ENCODE data around the gene DPH1.
A peak's percentile ranks its signal among the peaks of the same experiment; 100 is the strongest.

DPH1 gene

GRCh38 chr17:2084036-2084765 is 54.2 kb downstream of the DPH1 start:
- no peak overlapping the region for H3K4me3 ChIP-seq (replicated peaks; ENCODE audit: low read depth, low read length)
- DNase-seq (ENCODE audit: extremely low read depth, low read depth): peak; percentile 59
- TF ChIP-seq CTCF (IDR thresholded peaks at IDR 0.05; ENCODE audit: low read depth, low read length, missing control alignments): no peak

GRCh38 chr17:2084766-2085647 is 55.1 kb downstream of the DPH1 start:
- TF ChIP-seq CTCF (IDR thresholded peaks at IDR 0.05; ENCODE audit: low read depth, low read length, missing control alignments): no peak
- H3K4me3 ChIP-seq (replicated peaks; ENCODE audit: low read depth, low read length): no peak overlapping the region
- peak; percentile 92 for DNase-seq (ENCODE audit: extremely low read depth, low read depth)

- no peak overlapping the region for H3K4me3 ChIP-seq (replicated peaks; ENCODE audit: low read depth, low read length)
- TF ChIP-seq CTCF (IDR thresholded peaks at IDR 0.05; ENCODE audit: low read depth, low read length, missing control alignments): no peak
- no peak for DNase-seq (ENCODE audit: extremely low read depth, low read depth)
These were observed 55.6 kb downstream of the DPH1 start for GRCh38 chr17:2085648-2085949.

- no peak for DNase-seq (ENCODE audit: extremely low read depth, low read depth)
- TF ChIP-seq CTCF (IDR thresholded peaks at IDR 0.05; ENCODE audit: low read depth, low read length, missing control alignments): no peak
- no peak overlapping the region for H3K4me3 ChIP-seq (replicated peaks; ENCODE audit: low read depth, low read length)
These were observed 56.4 kb downstream of the DPH1 start for GRCh38 chr17:2086306-2086705.

- no peak for TF ChIP-seq CTCF (IDR thresholded peaks at IDR 0.05; ENCODE audit: low read depth, low read length, missing control alignments)
- DNase-seq (ENCODE audit: extremely low read depth, low read depth): no peak
These were observed 57.8 kb downstream of the DPH1 start for GRCh38 chr17:2087597-2088211.

GRCh38 chr17:2089021-2089422 is 59.1 kb downstream of the DPH1 start:
- TF ChIP-seq CTCF (IDR thresholded peaks at IDR 0.05; ENCODE audit: low read depth, low read length, missing control alignments): no peak
- no peak for DNase-seq (ENCODE audit: extremely low read depth, low read depth)
- H3K4me3 ChIP-seq (replicated peaks; ENCODE audit: low read depth, low read length): peak overlapping the region; percentile 20

More at GRCh38 chr17:2087597-2088211, 57.8 kb downstream of the DPH1 start:
- no peak overlapping the region for H3K4me3 ChIP-seq (replicated peaks; ENCODE audit: low read depth, low read length)
